NCI-H748 (cell line): ENCODE data around the gene CD48.
"Not testable (repeated sequence)": the region's sequence is repeated elsewhere in the genome, so short reads cannot be mapped to it uniquely, and the experiment has no call there.

Experiments
- DNase-seq: peaks from one replicate; lab custom pipeline; 2025; ENCODE audit not compliant: unreplicated experiment; lab: John Stamatoyannopoulos, UW

The CD48 gene

GRCh38 chr1:160716013-160716412 lies 4.4 kb upstream of the CD48 start:
- DNase-seq, result no peak

- DNase-seq, result not testable (repeated sequence)
Observed at GRCh38 chr1:160714034-160714648, 2.5 kb upstream of the CD48 start.

GRCh38 chr1:160713161-160713560 lies 1.5 kb upstream of the CD48 start:
- no peak for DNase-seq

GRCh38 chr1:160712525-160713080 lies 981 bp upstream of the CD48 start:
- DNase-seq, result not testable (repeated sequence)

- DNase-seq, result no peak
Observed at GRCh38 chr1:160711276-160711601, 383 bp downstream of the CD48 start.

GRCh38 chr1:160710517-160711252 lies 937 bp downstream of the CD48 start:
- no peak for DNase-seq

GRCh38 chr1:160709715-160710114 lies 1.9 kb downstream of the CD48 start:
- DNase-seq, result no peak

- DNase-seq, result no peak
Observed at GRCh38 chr1:160708801-160709200, 2.8 kb downstream of the CD48 start.

- DNase-seq, result no peak
Observed at GRCh38 chr1:160708118-160708517, 3.5 kb downstream of the CD48 start.

GRCh38 chr1:160707236-160708064 lies 4.2 kb downstream of the CD48 start:
- no peak for DNase-seq

GRCh38 chr1:160706526-160707235 lies 4.9 kb downstream of the CD48 start:
- no peak for DNase-seq

- no peak for DNase-seq
Observed at GRCh38 chr1:160705742-160706141, 5.9 kb downstream of the CD48 start.

GRCh38 chr1:160705212-160705621 lies 6.4 kb downstream of the CD48 start:
- DNase-seq, result not testable (repeated sequence)

GRCh38 chr1:160704250-160704649 lies 7.4 kb downstream of the CD48 start:
- DNase-seq, result no peak

- no peak for DNase-seq
Observed at GRCh38 chr1:160702100-160702499, 9.5 kb downstream of the CD48 start.

- DNase-seq, result not testable (repeated sequence)
Observed at GRCh38 chr1:160692390-160692789, 19.2 kb downstream of the CD48 start.

GRCh38 chr1:160685266-160685665 lies 26.4 kb downstream of the CD48 start:
- no peak for DNase-seq

- DNase-seq, result no peak
Observed at GRCh38 chr1:160682983-160683865, 28.4 kb downstream of the CD48 start.

- no peak for DNase-seq
Observed at GRCh38 chr1:160681891-160682140, 29.8 kb downstream of the CD48 start.
